22Rv1 (cell line): Measurements from ENCODE around the gene CCR1.

Experiments used
- ZFX ChIP-seq: fragments of 450-650 bp; IDR thresholded peaks from 2 replicates; pipeline ENCODE4 v1.6.1; 2017; ENCODE audit warnings: antibody characterized with exemption, borderline replicate concordance
- TF ChIP-seq, protein P1 (sequence below): fragments of 450-650 bp; IDR thresholded peaks from 2 replicates; pipeline ENCODE4 v1.5.1; 2017; ENCODE audit warnings: mild to moderate bottlenecking

DNA sequence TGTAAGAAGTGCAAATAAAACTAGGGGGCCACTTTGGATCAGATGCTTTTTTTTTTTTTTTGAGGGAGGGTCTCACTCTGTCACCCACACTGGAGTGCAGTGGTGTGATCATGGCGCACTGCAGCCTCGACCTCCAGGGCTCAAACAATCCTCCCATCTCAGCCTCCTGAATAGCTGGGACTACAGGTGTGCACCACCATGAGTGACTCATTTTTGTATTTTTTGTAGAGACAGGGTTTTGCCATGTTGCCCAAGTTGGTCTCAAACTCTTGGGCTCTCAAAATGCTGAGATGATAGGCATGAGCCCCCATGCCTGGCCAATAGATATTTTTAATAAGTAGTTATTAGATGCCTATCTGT lies 20.8 kb downstream of the CCR1 start:
- TF ChIP-seq, protein P1, sequence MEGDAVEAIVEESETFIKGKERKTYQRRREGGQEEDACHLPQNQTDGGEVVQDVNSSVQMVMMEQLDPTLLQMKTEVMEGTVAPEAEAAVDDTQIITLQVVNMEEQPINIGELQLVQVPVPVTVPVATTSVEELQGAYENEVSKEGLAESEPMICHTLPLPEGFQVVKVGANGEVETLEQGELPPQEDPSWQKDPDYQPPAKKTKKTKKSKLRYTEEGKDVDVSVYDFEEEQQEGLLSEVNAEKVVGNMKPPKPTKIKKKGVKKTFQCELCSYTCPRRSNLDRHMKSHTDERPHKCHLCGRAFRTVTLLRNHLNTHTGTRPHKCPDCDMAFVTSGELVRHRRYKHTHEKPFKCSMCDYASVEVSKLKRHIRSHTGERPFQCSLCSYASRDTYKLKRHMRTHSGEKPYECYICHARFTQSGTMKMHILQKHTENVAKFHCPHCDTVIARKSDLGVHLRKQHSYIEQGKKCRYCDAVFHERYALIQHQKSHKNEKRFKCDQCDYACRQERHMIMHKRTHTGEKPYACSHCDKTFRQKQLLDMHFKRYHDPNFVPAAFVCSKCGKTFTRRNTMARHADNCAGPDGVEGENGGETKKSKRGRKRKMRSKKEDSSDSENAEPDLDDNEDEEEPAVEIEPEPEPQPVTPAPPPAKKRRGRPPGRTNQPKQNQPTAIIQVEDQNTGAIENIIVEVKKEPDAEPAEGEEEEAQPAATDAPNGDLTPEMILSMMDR: no peak
- TF ChIP-seq ZFX: no peak
